Measurements from ENCODE around the gene PPFIBP1.

PPFIBP1 gene

GRCh38 chr12:27513155-27513824 is 10.7 kb upstream of the PPFIBP1 start:
- no peak for DNase-seq (ENCODE audit: low read depth, low spot score)
- no CpG with 5 or more reads among the region's 7 CpGs for WGBS (ENCODE audit: insufficient coverage, insufficient read length)
- Histone ChIP-seq H3K9me3 (ENCODE audit: control insufficient read depth, insufficient read depth, low read length) (no peaks in the 10 kb centered on the region), H3K27ac (ENCODE audit: low read length) (no peak overlapping the region), H3K36me3 (ENCODE audit: control insufficient read depth, insufficient read depth, low read length) (no peaks in the 10 kb centered on the region), H3K4me1 (ENCODE audit: control insufficient read depth, insufficient read depth, low read length) (no peaks in the 10 kb centered on the region), H3K4me3 (ENCODE audit: low read length) (no peak overlapping the region), H3K27me3 (ENCODE audit: control insufficient read depth, insufficient read depth, low read length) (no peaks in the 10 kb centered on the region)

- no peak for DNase-seq (ENCODE audit: low read depth, low spot score)
- WGBS (ENCODE audit: insufficient coverage, insufficient read length), result no CpG with 5 or more reads among the region's 9 CpGs
- Histone ChIP-seq H3K27ac (ENCODE audit: low read length) (no peak overlapping the region), H3K9me3 (ENCODE audit: control insufficient read depth, insufficient read depth, low read length) (no peaks in the 10 kb centered on the region), H3K4me1 (ENCODE audit: control insufficient read depth, insufficient read depth, low read length) (no peaks in the 10 kb centered on the region), H3K27me3 (ENCODE audit: control insufficient read depth, insufficient read depth, low read length) (no peaks in the 10 kb centered on the region), H3K4me3 (ENCODE audit: low read length) (no peak overlapping the region), H3K36me3 (ENCODE audit: control insufficient read depth, insufficient read depth, low read length) (no peaks in the 10 kb centered on the region)
Observed at GRCh38 chr12:27515671-27516070, 8.3 kb upstream of the PPFIBP1 start.

GRCh38 chr12:27516625-27517024 is 7.4 kb upstream of the PPFIBP1 start:
- WGBS (ENCODE audit: insufficient coverage, insufficient read length), result no CpG with 5 or more reads among the region's 4 CpGs
- H3K36me3 ChIP-seq (ENCODE audit: control insufficient read depth, insufficient read depth, low read length), result no peaks in the 10 kb centered on the region
- no peaks in the 10 kb centered on the region for H3K9me3 ChIP-seq (ENCODE audit: control insufficient read depth, insufficient read depth, low read length)
- DNase-seq (ENCODE audit: low read depth, low spot score), result no peak
- H3K27me3 ChIP-seq (ENCODE audit: control insufficient read depth, insufficient read depth, low read length), result no peaks in the 10 kb centered on the region
- no peak overlapping the region for H3K27ac ChIP-seq (ENCODE audit: low read length)
- 0 out of 2 replicates have a peak, but pooled peaks cover 2% of the 10 kb centered on the region for H3K4me1 ChIP-seq (ENCODE audit: control insufficient read depth, insufficient read depth, low read length)
- no peak overlapping the region for H3K4me3 ChIP-seq (ENCODE audit: low read length)

DNA sequence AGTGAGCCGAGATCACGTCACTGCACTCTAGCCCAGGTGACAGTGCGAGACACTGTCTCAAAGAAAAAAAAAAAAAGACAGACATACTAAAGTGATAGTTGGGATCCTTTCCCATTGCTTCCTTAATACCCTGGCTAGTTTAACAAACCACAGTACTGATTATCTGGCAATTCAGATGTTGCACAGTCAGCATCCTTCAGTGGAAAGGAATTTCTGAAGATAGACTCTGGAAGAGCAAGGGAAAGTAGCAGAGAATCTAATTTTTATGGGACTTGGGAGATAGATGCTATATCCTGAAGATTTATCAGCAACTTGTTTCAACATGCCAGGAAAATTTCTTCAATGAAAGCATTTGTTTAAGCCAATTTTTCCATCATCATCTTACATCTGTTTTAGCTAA is 6.5 kb upstream of the PPFIBP1 start:
- H3K36me3 ChIP-seq (ENCODE audit: control insufficient read depth, insufficient read depth, low read length), result no peaks in the 10 kb centered on the region
- H3K4me3 ChIP-seq (ENCODE audit: low read length), result no peak overlapping the region
- DNase-seq (ENCODE audit: low read depth, low spot score), result no peak
- 0 out of 2 replicates have a peak, but pooled peaks cover 2% of the 10 kb centered on the region for H3K4me1 ChIP-seq (ENCODE audit: control insufficient read depth, insufficient read depth, low read length)
- no peak overlapping the region for H3K27ac ChIP-seq (ENCODE audit: low read length)
- H3K9me3 ChIP-seq (ENCODE audit: control insufficient read depth, insufficient read depth, low read length), result no peaks in the 10 kb centered on the region
- no CpG with 5 or more reads among the region's 3 CpGs for whole genome bisulfite sequencing (ENCODE audit: insufficient coverage, insufficient read length)
- no peaks in the 10 kb centered on the region for H3K27me3 ChIP-seq (ENCODE audit: control insufficient read depth, insufficient read depth, low read length)

GRCh38 chr12:27517961-27518665 is 5.9 kb upstream of the PPFIBP1 start:
- Histone ChIP-seq H3K36me3 (ENCODE audit: control insufficient read depth, insufficient read depth, low read length) (no peaks in the 10 kb centered on the region), H3K4me3 (ENCODE audit: low read length) (no peak overlapping the region), H3K9me3 (ENCODE audit: control insufficient read depth, insufficient read depth, low read length) (no peaks in the 10 kb centered on the region), H3K27ac (ENCODE audit: low read length) (no peak overlapping the region), H3K4me1 (ENCODE audit: control insufficient read depth, insufficient read depth, low read length) (0 out of 2 replicates have a peak, but pooled peaks cover 2% of the 10 kb centered on the region), H3K27me3 (ENCODE audit: control insufficient read depth, insufficient read depth, low read length) (no peaks in the 10 kb centered on the region)
- 100% methylated on average over 1 of the region's 7 CpGs for WGBS (ENCODE audit: insufficient coverage, insufficient read length)
- DNase-seq (ENCODE audit: low read depth, low spot score), result no peak

DNA sequence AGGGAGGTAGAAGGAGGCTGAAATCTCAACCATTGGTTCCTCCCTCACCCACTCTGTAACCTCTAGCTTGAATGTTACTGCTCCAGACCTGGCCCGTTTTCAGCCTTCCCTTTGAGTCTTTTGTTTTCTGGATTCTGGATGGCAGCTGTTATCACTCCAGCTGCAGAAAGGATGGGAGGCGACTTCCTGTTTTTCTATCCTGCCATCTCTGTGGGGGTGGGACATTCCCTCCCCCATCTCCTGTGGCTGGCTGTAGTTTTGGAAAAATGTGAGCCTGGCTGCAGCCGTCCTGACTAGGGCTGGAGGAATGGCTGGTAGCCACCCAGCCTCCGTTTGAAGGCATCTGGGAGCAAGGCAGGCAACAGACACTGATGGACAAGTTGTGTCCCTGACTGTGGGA is 2.9 kb upstream of the PPFIBP1 start:
- Histone ChIP-seq H3K36me3 (ENCODE audit: control insufficient read depth, insufficient read depth, low read length) (no peaks in the 10 kb centered on the region), H3K4me3 (ENCODE audit: low read length) (no peak overlapping the region), H3K9me3 (ENCODE audit: control insufficient read depth, insufficient read depth, low read length) (no peaks in the 10 kb centered on the region), H3K27me3 (ENCODE audit: control insufficient read depth, insufficient read depth, low read length) (no peaks in the 10 kb centered on the region; the same call in 1 of the 2 replicates), H3K4me1 (ENCODE audit: control insufficient read depth, insufficient read depth, low read length) (0 out of 2 replicates have a peak, but pooled peaks cover 2% of the 10 kb centered on the region), H3K27ac (ENCODE audit: low read length) (no peak overlapping the region)
- WGBS (ENCODE audit: insufficient coverage, insufficient read length), result no CpG with 5 or more reads among the region's 4 CpGs
- DNase-seq (ENCODE audit: low read depth, low spot score), result no peak

- H3K4me3 ChIP-seq (ENCODE audit: low read length), result no peak overlapping the region
- no CpG with 5 or more reads among the region's 4 CpGs for WGBS (ENCODE audit: insufficient coverage, insufficient read length)
- no peak for DNase-seq (ENCODE audit: low read depth, low spot score)
- H3K36me3 ChIP-seq (ENCODE audit: control insufficient read depth, insufficient read depth, low read length), result no peaks in the 10 kb centered on the region
- 0 out of 2 replicates have a peak, but pooled peaks cover 2% of the 10 kb centered on the region for H3K4me1 ChIP-seq (ENCODE audit: control insufficient read depth, insufficient read depth, low read length)
- H3K27me3 ChIP-seq (ENCODE audit: control insufficient read depth, insufficient read depth, low read length), result no peaks in the 10 kb centered on the region; the same call in 1 of the 2 replicates
- no peak overlapping the region for H3K27ac ChIP-seq (ENCODE audit: low read length)
- no peaks in the 10 kb centered on the region for H3K9me3 ChIP-seq (ENCODE audit: control insufficient read depth, insufficient read depth, low read length)
Observed at GRCh38 chr12:27521981-27522380, 2.0 kb upstream of the PPFIBP1 start.

DNA sequence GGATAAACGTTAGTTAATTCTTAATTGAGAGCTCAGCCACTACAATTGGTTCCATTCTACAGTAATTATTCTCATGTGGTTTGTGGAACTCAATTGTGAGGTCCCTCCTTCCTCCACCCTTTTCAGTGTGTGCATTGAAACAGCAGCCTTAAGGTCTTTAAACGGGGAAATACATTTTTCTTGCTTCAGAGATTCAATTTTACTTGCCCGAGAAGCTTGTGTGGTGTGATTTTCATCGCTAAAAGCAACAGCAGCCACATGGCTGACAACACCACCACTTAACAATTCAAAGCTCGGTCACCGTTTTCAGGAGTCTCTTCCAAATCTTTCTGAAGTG is 733 bp upstream of the PPFIBP1 start:
- H3K4me3 ChIP-seq (ENCODE audit: low read length), result peak overlapping the region; percentile 68; the same call in 1 of the 2 replicates
- no peaks in the 10 kb centered on the region for H3K36me3 ChIP-seq (ENCODE audit: control insufficient read depth, insufficient read depth, low read length)
- no peaks in the 10 kb centered on the region for H3K9me3 ChIP-seq (ENCODE audit: control insufficient read depth, insufficient read depth, low read length)
- 0 out of 2 replicates have a peak, but pooled peaks cover 2% of the 10 kb centered on the region for H3K4me1 ChIP-seq (ENCODE audit: control insufficient read depth, insufficient read depth, low read length)
- WGBS (ENCODE audit: insufficient coverage, insufficient read length), result no CpG with 5 or more reads among the region's 6 CpGs
- no peak for DNase-seq (ENCODE audit: low read depth, low spot score)
- H3K27me3 ChIP-seq (ENCODE audit: control insufficient read depth, insufficient read depth, low read length), result no peaks in the 10 kb centered on the region; the same call in 1 of the 2 replicates
- H3K27ac ChIP-seq (ENCODE audit: low read length), result no peak overlapping the region

DNA sequence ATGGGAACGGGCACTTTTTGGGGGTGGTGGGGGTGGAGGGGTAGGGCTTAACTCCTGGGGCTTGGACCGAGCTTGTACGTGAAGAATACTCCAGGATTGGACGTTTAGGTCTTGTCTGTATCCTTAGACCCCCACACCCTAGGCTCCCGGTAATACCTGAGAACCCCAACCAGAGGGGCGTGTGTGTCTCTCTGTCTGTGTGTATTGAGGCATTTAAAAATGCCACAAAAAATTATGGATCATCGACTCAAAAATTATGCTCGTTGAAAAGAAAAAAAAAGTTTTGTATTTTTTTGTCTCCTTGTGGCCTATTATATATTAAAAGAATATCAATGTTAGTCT is 459 bp downstream of the PPFIBP1 start:
- no peaks in the 10 kb centered on the region for H3K9me3 ChIP-seq (ENCODE audit: control insufficient read depth, insufficient read depth, low read length)
- no peak for DNase-seq (ENCODE audit: low read depth, low spot score)
- H3K27me3 ChIP-seq (ENCODE audit: control insufficient read depth, insufficient read depth, low read length), result no peaks in the 10 kb centered on the region; the same call in 1 of the 2 replicates
- 0 out of 2 replicates have a peak, but pooled peaks cover 2% of the 10 kb centered on the region for H3K4me1 ChIP-seq (ENCODE audit: control insufficient read depth, insufficient read depth, low read length)
- no peaks in the 10 kb centered on the region for H3K36me3 ChIP-seq (ENCODE audit: control insufficient read depth, insufficient read depth, low read length)
- no CpG with 5 or more reads among the region's 8 CpGs for WGBS (ENCODE audit: insufficient coverage, insufficient read length)
- peak overlapping the region; percentile 72; the same call in 1 of the 2 replicates for H3K4me3 ChIP-seq (ENCODE audit: low read length)
- no peak overlapping the region for H3K27ac ChIP-seq (ENCODE audit: low read length)

GRCh38 chr12:27524839-27525753 is 1.1 kb downstream of the PPFIBP1 start:
- WGBS (ENCODE audit: insufficient coverage, insufficient read length), result no CpG with 5 or more reads among the region's 16 CpGs
- no peak overlapping the region for H3K27ac ChIP-seq (ENCODE audit: low read length)
- no peak for DNase-seq (ENCODE audit: low read depth, low spot score)
- H3K9me3 ChIP-seq (ENCODE audit: control insufficient read depth, insufficient read depth, low read length), result no peaks in the 10 kb centered on the region
- H3K36me3 ChIP-seq (ENCODE audit: control insufficient read depth, insufficient read depth, low read length), result no peaks in the 10 kb centered on the region
- H3K4me3 ChIP-seq (ENCODE audit: low read length), result peak overlapping the region; percentile 8; the same call in 1 of the 2 replicates
- no peaks in the 10 kb centered on the region; the same call in 1 of the 2 replicates for H3K27me3 ChIP-seq (ENCODE audit: control insufficient read depth, insufficient read depth, low read length)
- H3K4me1 ChIP-seq (ENCODE audit: control insufficient read depth, insufficient read depth, low read length), result 0 out of 2 replicates have a peak, but pooled peaks cover 2% of the 10 kb centered on the region

All from iPS DF 6.9 (cell line).